Osteocyte (in vitro differentiated cells): ENCODE data around the gene CDH13. TPM values are rescaled to one million over a fixed set of nuclear protein-coding genes. Genes with fewer than 3 reads are reported as not detected.

Source experiments
- DNase-seq: peaks from one replicate; pipeline ENCODE4 v3.0.0; 2021; ENCODE audit warnings: mixed read lengths; ENCODE audit not compliant: unreplicated experiment; ENCODE audit errors: extremely low spot score
- H3K27ac Mint-ChIP-seq: one replicate; pipeline ENCODE4 v1.8.0; 2021; ENCODE audit warnings: mild to moderate bottlenecking, mixed read lengths; ENCODE audit not compliant: unreplicated experiment
- H3K27me3 Mint-ChIP-seq: one replicate; pipeline ENCODE4 v1.8.0; 2021; ENCODE audit warnings: mixed read lengths; ENCODE audit not compliant: unreplicated experiment
- H3K36me3 Mint-ChIP-seq: one replicate; pipeline ENCODE4 v1.8.0; 2021; ENCODE audit warnings: mixed read lengths; ENCODE audit not compliant: unreplicated experiment
- H3K4me1 Mint-ChIP-seq: one replicate; pipeline ENCODE4 v1.8.0; 2021; ENCODE audit warnings: mixed read lengths; ENCODE audit not compliant: unreplicated experiment
- H3K4me3 Mint-ChIP-seq: one replicate; pipeline ENCODE4 v1.8.0; 2021; ENCODE audit warnings: mild to moderate bottlenecking, moderate library complexity, mixed read lengths; ENCODE audit not compliant: unreplicated experiment
- H3K9me3 Mint-ChIP-seq: one replicate; pipeline ENCODE4 v1.8.0; 2021; ENCODE audit warnings: mixed read lengths; ENCODE audit not compliant: unreplicated experiment
- total RNA-seq: library from RNA; stranded (reverse); gene quantifications from 2 replicates; pipeline ENCODE4 v1.2.1, GENCODE V29; 2021
- TF ChIP-seq, protein P1 (sequence below): fragments of 200-600 bp; sonication (generic); IDR thresholded peaks from 2 replicates; pipeline ENCODE4 v1.5.0; 2021; ENCODE audit warnings: antibody characterized with exemption, mild to moderate bottlenecking, moderate library complexity

CDH13 gene
- total RNA-seq, 1 donor from 2014 or later: 27.0 TPM

DNA sequence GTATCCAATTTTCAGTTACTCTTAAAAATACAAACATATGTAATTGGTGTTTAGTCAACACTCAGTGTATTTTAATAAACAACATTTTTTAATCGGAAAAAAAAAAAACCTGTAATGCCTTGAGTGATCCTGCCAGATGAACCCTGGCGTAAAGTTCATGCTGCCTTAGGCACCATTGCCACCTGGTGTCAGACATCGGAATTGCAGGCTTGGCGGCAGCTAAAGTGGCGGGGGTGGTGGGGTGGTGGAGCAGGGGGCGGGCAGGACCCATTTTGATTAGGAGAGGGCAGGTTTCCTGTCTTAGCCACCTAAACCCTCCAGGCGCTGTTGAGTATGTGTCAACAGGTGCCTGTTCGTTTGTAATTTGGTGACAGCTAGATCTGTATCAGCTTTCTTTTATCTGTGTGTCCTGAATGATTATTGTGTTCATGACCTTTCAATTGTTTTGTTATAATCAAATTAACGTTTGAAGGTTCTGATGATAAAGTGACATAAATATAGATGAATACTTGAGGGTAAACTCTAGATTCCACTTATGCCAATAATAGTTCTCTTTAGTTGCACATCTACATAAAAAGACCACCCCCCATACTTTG, 588.7 kb downstream of the CDH13 start:
- no peaks in the 10 kb centered on the region for H3K27me3 Mint-ChIP-seq
- TF ChIP-seq, protein P1, sequence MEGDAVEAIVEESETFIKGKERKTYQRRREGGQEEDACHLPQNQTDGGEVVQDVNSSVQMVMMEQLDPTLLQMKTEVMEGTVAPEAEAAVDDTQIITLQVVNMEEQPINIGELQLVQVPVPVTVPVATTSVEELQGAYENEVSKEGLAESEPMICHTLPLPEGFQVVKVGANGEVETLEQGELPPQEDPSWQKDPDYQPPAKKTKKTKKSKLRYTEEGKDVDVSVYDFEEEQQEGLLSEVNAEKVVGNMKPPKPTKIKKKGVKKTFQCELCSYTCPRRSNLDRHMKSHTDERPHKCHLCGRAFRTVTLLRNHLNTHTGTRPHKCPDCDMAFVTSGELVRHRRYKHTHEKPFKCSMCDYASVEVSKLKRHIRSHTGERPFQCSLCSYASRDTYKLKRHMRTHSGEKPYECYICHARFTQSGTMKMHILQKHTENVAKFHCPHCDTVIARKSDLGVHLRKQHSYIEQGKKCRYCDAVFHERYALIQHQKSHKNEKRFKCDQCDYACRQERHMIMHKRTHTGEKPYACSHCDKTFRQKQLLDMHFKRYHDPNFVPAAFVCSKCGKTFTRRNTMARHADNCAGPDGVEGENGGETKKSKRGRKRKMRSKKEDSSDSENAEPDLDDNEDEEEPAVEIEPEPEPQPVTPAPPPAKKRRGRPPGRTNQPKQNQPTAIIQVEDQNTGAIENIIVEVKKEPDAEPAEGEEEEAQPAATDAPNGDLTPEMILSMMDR: peak; percentile 62
- no peaks in the 10 kb centered on the region for H3K36me3 Mint-ChIP-seq
- no peak for DNase-seq
- peaks cover 6% of the 10 kb centered on the region for H3K9me3 Mint-ChIP-seq
- no peak overlapping the region for H3K4me3 Mint-ChIP-seq
- peaks cover 21% of the 10 kb centered on the region for H3K4me1 Mint-ChIP-seq
- H3K27ac Mint-ChIP-seq: no peak overlapping the region

GRCh38 chr16:83219285-83219684, 592.5 kb downstream of the CDH13 start:
- Mint-ChIP-seq H3K27ac (no peak overlapping the region), H3K36me3 (no peaks in the 10 kb centered on the region), H3K27me3 (no peaks in the 10 kb centered on the region), H3K9me3 (peaks cover 6% of the 10 kb centered on the region), H3K4me1 (no peaks in the 10 kb centered on the region), H3K4me3 (no peak overlapping the region)
- DNase-seq: no peak
- TF ChIP-seq, protein P1: no peak

DNA sequence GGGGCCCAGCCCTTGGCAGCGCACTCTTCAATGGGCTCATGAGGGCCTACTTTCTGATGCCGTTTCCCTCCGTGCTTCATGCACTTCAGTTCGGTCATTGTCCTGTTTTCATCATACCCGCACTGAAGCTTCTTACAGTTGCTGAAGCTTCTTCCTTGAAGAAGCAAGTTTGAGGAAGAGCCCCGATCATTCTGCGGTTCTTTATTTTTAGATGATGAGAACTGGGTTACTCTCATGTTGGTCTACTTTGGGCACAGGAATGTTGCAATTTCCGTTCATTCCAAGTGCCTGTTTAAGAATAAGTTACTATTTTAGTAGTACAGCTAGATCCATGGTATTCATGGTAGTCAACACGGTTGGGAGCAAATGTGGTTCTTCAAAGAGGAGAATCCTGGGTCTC, 593.3 kb downstream of the CDH13 start:
- no peak overlapping the region for H3K27ac Mint-ChIP-seq
- no peaks in the 10 kb centered on the region for H3K4me1 Mint-ChIP-seq
- peaks cover 6% of the 10 kb centered on the region for H3K9me3 Mint-ChIP-seq
- DNase-seq: no peak
- TF ChIP-seq, protein P1: no peak
- H3K27me3 Mint-ChIP-seq: no peaks in the 10 kb centered on the region
- no peak overlapping the region for H3K4me3 Mint-ChIP-seq
- no peaks in the 10 kb centered on the region for H3K36me3 Mint-ChIP-seq

DNA sequence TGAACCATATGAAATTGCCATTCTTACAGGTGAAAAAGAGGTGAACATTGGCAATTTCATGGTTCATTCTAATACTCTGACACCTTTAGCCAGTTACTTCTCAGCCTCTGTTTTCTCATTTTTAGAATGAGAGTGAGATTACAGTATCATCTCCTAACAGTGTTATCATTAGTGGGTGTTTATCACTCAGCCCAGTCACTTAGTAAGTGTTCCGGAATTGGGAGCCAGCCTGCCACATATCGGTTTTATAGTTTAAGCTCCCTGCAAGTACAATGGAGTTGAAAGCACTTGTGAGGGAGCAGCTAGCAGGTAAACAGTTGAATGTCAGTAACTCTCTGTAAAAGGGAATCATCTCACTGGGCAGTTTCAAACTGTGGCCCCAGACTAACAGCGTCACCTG, 597.9 kb downstream of the CDH13 start:
- no peaks in the 10 kb centered on the region for H3K9me3 Mint-ChIP-seq
- no peak overlapping the region for H3K27ac Mint-ChIP-seq

GRCh38 chr16:83227336-83227735, 600.6 kb downstream of the CDH13 start:
- Mint-ChIP-seq H3K27me3 (no peaks in the 10 kb centered on the region), H3K27ac (no peak overlapping the region), H3K9me3 (no peaks in the 10 kb centered on the region), H3K4me3 (no peak overlapping the region), H3K36me3 (no peaks in the 10 kb centered on the region), H3K4me1 (peaks cover 4% of the 10 kb centered on the region)
- no peak for DNase-seq
- TF ChIP-seq, protein P1: no peak

More for the DNA sequence above, 597.9 kb downstream of the CDH13 start:
- Mint-ChIP-seq H3K4me3 (no peak overlapping the region), H3K4me1 (no peaks in the 10 kb centered on the region), H3K36me3 (no peaks in the 10 kb centered on the region), H3K27me3 (no peaks in the 10 kb centered on the region)
- TF ChIP-seq, protein P1: no peak
- DNase-seq: no peak
